Measurements from ENCODE around the gene UBE2G2. TPM values are rescaled to one million over a fixed set of nuclear protein-coding genes. Genes with fewer than 3 reads are reported as not detected.

Gene UBE2G2
- total RNA-seq, 1 experiment from 2014 or later, result 117 TPM

GRCh38 chr21:44834231-44834950 lies 32.8 kb upstream of the UBE2G2 start (continued):
- no peak for TF ChIP-seq USF1 (CRISPR knock-in tag; IDR thresholded peaks at IDR 0.05)
- no peak for TF ChIP-seq SOX15 (CRISPR knock-in tag; IDR thresholded peaks at IDR 0.05)

- CTCF ChIA-PET, result no interaction called here
Measured at GRCh38 chr21:44833663-44834062, 32.0 kb upstream of the UBE2G2 start.

More at GRCh38 chr21:44833663-44834062, 32.0 kb upstream of the UBE2G2 start:
- Mint-ChIP-seq H3K4me1 (no peaks in the 10 kb centered on the region), H3K27ac (no peak overlapping the region), H3K9me3 (peaks cover 17% of the 10 kb centered on the region), H3K27me3 (ENCODE audit: low read depth) (peaks cover 6% of the 10 kb centered on the region; the same call in 1 of the 2 replicates), H3K36me3 (peaks cover 2% of the 10 kb centered on the region), H3K4me3 (no peak overlapping the region)
- DNase-seq (ENCODE audit: low spot score), result no peak
- no peak for ATAC-seq
- POLR2A ChIA-PET, result no interaction called here
- TF ChIP-seq CDX4 (CRISPR knock-in tag; IDR thresholded peaks at IDR 0.05; ENCODE audit: borderline replicate concordance) (no peak), GABPB1 (CRISPR knock-in tag; IDR thresholded peaks at IDR 0.05) (no peak), NR2C2 (CRISPR knock-in tag; IDR thresholded peaks at IDR 0.05) (no peak), MAX (CRISPR knock-in tag; IDR thresholded peaks at IDR 0.05) (no peak), ATF2 (CRISPR knock-in tag; IDR thresholded peaks at IDR 0.05; ENCODE audit: borderline replicate concordance, low read depth) (no peak), MXD4 (CRISPR knock-in tag; IDR thresholded peaks at IDR 0.05; ENCODE audit: borderline replicate concordance) (no peak), ZNF423 (CRISPR knock-in tag; IDR thresholded peaks at IDR 0.05) (no peak), FOXP4 (CRISPR knock-in tag; IDR thresholded peaks at IDR 0.05) (no peak), ZNF425 (CRISPR knock-in tag; conservative IDR thresholded peaks at IDR 0.05) (no peak), PRDM15 (CRISPR knock-in tag; IDR thresholded peaks at IDR 0.05) (no peak), USF2 (CRISPR knock-in tag; IDR thresholded peaks at IDR 0.05) (no peak)
